A673 (cell line): ENCODE measurements around the gene C1orf35. TPM values are rescaled to one million over a fixed set of nuclear protein-coding genes. Genes with fewer than 3 reads are reported as not detected.

Source experiments
- BruUV-seq: library from RNA; stranded (reverse); fragments of 400-500 nt; replicated peaks from 2 replicates; lab custom pipeline; 2021; lab: Mats Ljungman, UMichigan
- CTCF ChIA-PET: fragments of 300-600 bp; sonication (Branson Sonifier 250); formaldehyde crosslinking; loops from one replicate; lab custom pipeline; 2022; ENCODE audit warnings: antibody characterized with exemption; lab: Charles Lee
- POLR2A ChIA-PET: fragments of 300-600 bp; sonication (Branson Sonifier 250); formaldehyde crosslinking; loops from one replicate; lab custom pipeline; 2022; ENCODE audit warnings: antibody characterized with exemption; ENCODE audit not compliant: low non-redundant PET; lab: Charles Lee
- DNase-seq: peaks from one replicate; pipeline ENCODE4 v3.0.0-alpha.2; 2015; ENCODE audit warnings: low spot score
- H3K27ac ChIP-seq: fragments of 200-600 bp; sonication (generic); 2 replicates; pipeline ENCODE4 v1.5.1; 2016; ENCODE audit warnings: mixed run types, low read depth, mild to moderate bottlenecking, mixed read lengths, antibody characterized with exemption, low read length; ENCODE audit not compliant: poor library complexity, severe bottlenecking
- H3K27me3 ChIP-seq: fragments of 200-600 bp; sonication (generic); replicated peaks from 2 replicates; pipeline ENCODE4 v1.6.1; 2017; ENCODE audit warnings: mixed run types, low read depth, mild to moderate bottlenecking, mixed read lengths, antibody characterized with exemption, low read length; ENCODE audit not compliant: insufficient read depth, poor library complexity
- H3K36me3 ChIP-seq: fragments of 200-600 bp; sonication (generic); 2 replicates; pipeline ENCODE4 v1.6.1; 2016; ENCODE audit warnings: mixed run types, mild to moderate bottlenecking, mixed read lengths, antibody characterized with exemption, low read length; ENCODE audit not compliant: insufficient read depth, poor library complexity, severe bottlenecking
- H3K4me1 ChIP-seq: fragments of 200-600 bp; sonication (generic); 2 replicates; pipeline ENCODE4 v1.6.1; 2017; ENCODE audit warnings: mixed run types, mild to moderate bottlenecking, mixed read lengths, antibody characterized with exemption, low read length; ENCODE audit not compliant: insufficient read depth, poor library complexity, severe bottlenecking
- H3K4me3 ChIP-seq: fragments of 200-600 bp; sonication (generic); 2 replicates; pipeline ENCODE4 v1.5.1; 2016; ENCODE audit warnings: low read depth, mixed run types, mild to moderate bottlenecking, mixed read lengths, low read length; ENCODE audit not compliant: poor library complexity, severe bottlenecking
- H3K9me3 ChIP-seq: fragments of 200-600 bp; sonication (generic); 2 replicates; pipeline ENCODE4 v1.6.1; 2016; ENCODE audit warnings: mixed run types, low read depth, mild to moderate bottlenecking, mixed read lengths, antibody characterized with exemption, low read length; ENCODE audit not compliant: poor library complexity, severe bottlenecking
- CTCF ChIP-seq: fragments of 300-800, 200-600 bp; sonication (generic); conservative IDR thresholded peaks from 2 replicates; pipeline ENCODE4 v1.5.1; 2017; ENCODE audit warnings: low read depth, mild to moderate bottlenecking, antibody characterized with exemption, low read length, moderate library complexity, mixed read lengths
- EZH2 ChIP-seq: fragments of 200-600 bp; sonication (generic); IDR thresholded peaks from 2 replicates; pipeline ENCODE4 v1.6.1; 2017; ENCODE audit warnings: borderline replicate concordance, low read depth, mild to moderate bottlenecking, mixed read lengths, antibody characterized with exemption, low read length; ENCODE audit not compliant: poor library complexity, severe bottlenecking
- intact Hi-C: fragments of 100-400 bp; cut with micrococcal nuclease; formaldehyde crosslinking; loops from one replicate; pipeline ENCODE4 v1.10.0; 2022; ENCODE audit not compliant: unreplicated experiment
- total RNA-seq: library from RNA; stranded (reverse); gene quantifications from 2 replicates; pipeline ENCODE4 v1.2.3, GENCODE V29; 2021

Gene C1orf35
- total RNA-seq, 1 experiment from 2014 or later = 27.5 TPM

GRCh38 chr1:228096416-228097332, 6.5 kb downstream of the C1orf35 start:
- Histone ChIP-seq H3K36me3 (peaks cover 83% of the 10 kb centered on the region), H3K27me3 (no peaks in the 10 kb centered on the region), H3K4me1 (no peaks in the 10 kb centered on the region), H3K27ac (no peak overlapping the region), H3K4me3 (no peak overlapping the region), H3K9me3 (peaks cover 30% of the 10 kb centered on the region)
- no peak for DNase-seq
- no TSS peak for BruUV-seq
- CTCF ChIA-PET = no interaction called here
- POLR2A ChIA-PET = no interaction called here
- TF ChIP-seq EZH2 (no peak), CTCF (no peak)
- intact Hi-C loops = no loop called here

- CTCF ChIA-PET = no interaction called here
- H3K36me3 ChIP-seq = peaks cover 82% of the 10 kb centered on the region
Observed at GRCh38 chr1:228095938-228096337, 7.2 kb downstream of the C1orf35 start.

GRCh38 chr1:228095161-228095560, 8.0 kb downstream of the C1orf35 start:
- no peak for DNase-seq
- intact Hi-C loops = no loop called here
- no TSS peak for BruUV-seq
- TF ChIP-seq CTCF = no peak
- no peak for TF ChIP-seq EZH2
- ChIA-PET POLR2A (no interaction called here), CTCF (no interaction called here)
- no peaks in the 10 kb centered on the region for H3K4me1 ChIP-seq
- no peaks in the 10 kb centered on the region for H3K27me3 ChIP-seq
- peaks cover 77% of the 10 kb centered on the region for H3K36me3 ChIP-seq
- H3K4me3 ChIP-seq = no peak overlapping the region
- peaks cover 30% of the 10 kb centered on the region for H3K9me3 ChIP-seq
- H3K27ac ChIP-seq = no peak overlapping the region

More at GRCh38 chr1:228095938-228096337, 7.2 kb downstream of the C1orf35 start:
- no peak overlapping the region for H3K4me3 ChIP-seq
- intact Hi-C loops = no loop called here
- H3K27me3 ChIP-seq = no peaks in the 10 kb centered on the region
- BruUV-seq = no TSS peak
- TF ChIP-seq CTCF (no peak), EZH2 (no peak)
- no peaks in the 10 kb centered on the region for H3K4me1 ChIP-seq
- H3K9me3 ChIP-seq = peaks cover 30% of the 10 kb centered on the region
- POLR2A ChIA-PET = no interaction called here
- H3K27ac ChIP-seq = no peak overlapping the region
- no peak for DNase-seq
